Stimulated activated CD8-positive, alpha-beta memory T cell treated with anti-CD3 and anti-CD28 coated beads, Interleukin-12 subunit alpha, Interleukin-12 subunit beta, amount 100 ng/mL, for 24 hours (primary cell): ENCODE measurements around the gene CHCHD6.

Experiments
- DNase-seq: peaks from one replicate; pipeline ENCODE4 v3.0.0-alpha.2; 2020; ENCODE audit errors: extremely low read depth

Gene CHCHD6

GRCh38 chr3:126959136-126959920 is 255.3 kb downstream of the CHCHD6 start:
- no peak for DNase-seq

GRCh38 chr3:126959921-126960603 is 256.0 kb downstream of the CHCHD6 start:
- DNase-seq: no peak

GRCh38 chr3:126960604-126960995 is 256.6 kb downstream of the CHCHD6 start:
- DNase-seq: no peak

GRCh38 chr3:126961191-126961790 is 257.3 kb downstream of the CHCHD6 start:
- DNase-seq: no peak

GRCh38 chr3:126961791-126962461 is 257.9 kb downstream of the CHCHD6 start:
- no peak for DNase-seq

- no peak for DNase-seq
Measured at GRCh38 chr3:126962756-126963155, 258.7 kb downstream of the CHCHD6 start.

- DNase-seq: no peak
Measured at GRCh38 chr3:126963261-126964190, 259.5 kb downstream of the CHCHD6 start.

GRCh38 chr3:126964261-126964660 is 260.2 kb downstream of the CHCHD6 start:
- DNase-seq: no peak

GRCh38 chr3:126964950-126965349 is 260.9 kb downstream of the CHCHD6 start:
- no peak for DNase-seq

GRCh38 chr3:126965526-126966080 is 261.6 kb downstream of the CHCHD6 start:
- no peak for DNase-seq

GRCh38 chr3:126967386-126967785 is 263.3 kb downstream of the CHCHD6 start:
- no peak for DNase-seq

- no peak for DNase-seq
Measured at GRCh38 chr3:126968391-126969390, 264.7 kb downstream of the CHCHD6 start.

GRCh38 chr3:126969586-126969985 is 265.5 kb downstream of the CHCHD6 start:
- DNase-seq: no peak

- DNase-seq: no peak
Measured at GRCh38 chr3:126970101-126970500, 266.1 kb downstream of the CHCHD6 start.

- DNase-seq: no peak
Measured at GRCh38 chr3:126970921-126971320, 266.9 kb downstream of the CHCHD6 start.

- DNase-seq: no peak
Measured at GRCh38 chr3:126971891-126972351, 267.9 kb downstream of the CHCHD6 start.

GRCh38 chr3:126972866-126973265 is 268.8 kb downstream of the CHCHD6 start:
- DNase-seq: no peak

- DNase-seq: no peak
Measured at GRCh38 chr3:126973814-126974213, 269.8 kb downstream of the CHCHD6 start.

GRCh38 chr3:126974756-126975155 is 270.7 kb downstream of the CHCHD6 start:
- no peak for DNase-seq

- DNase-seq: no peak
Measured at GRCh38 chr3:126976906-126977305, 272.9 kb downstream of the CHCHD6 start.
